GM12878 (cell line): ENCODE data around the gene ELF2. TPM values are rescaled to one million over a fixed set of nuclear protein-coding genes. Genes with fewer than 3 reads are reported as not detected.

Experiments used
- ATAC-seq: fragments of 200-7000 bp; cut with Tn5 transposase; 3 replicates; pipeline ENCODE4 v1.9.1; 2020; ENCODE audit warnings: mild to moderate bottlenecking, moderate library complexity
- BruUV-seq: library from RNA; stranded (reverse); fragments of 400-500 nt; replicated peaks from 2 replicates; lab custom pipeline; 2021; lab: Mats Ljungman, UMichigan
- CTCF ChIA-PET: fragments of 300-600 bp; sonication (Branson Sonifier 250); formaldehyde crosslinking; extraction: SDS; loops from one replicate; lab custom pipeline; 2021; ENCODE audit warnings: inconsistent platforms; lab: Yijun Ruan, JAX
- POLR2A ChIA-PET: fragments of 350-600 bp; formaldehyde crosslinking; extraction: SDS; loops from one replicate; lab custom pipeline; 2021; ENCODE audit warnings: inconsistent platforms; lab: Charles Lee
- RAD21 ChIA-PET: fragments of 300-600 bp; sonication (Branson Sonifier 250); formaldehyde crosslinking; loops from one replicate; lab custom pipeline; 2023; ENCODE audit warnings: antibody characterized with exemption; ENCODE audit not compliant: unreplicated experiment; lab: Charles Lee
- SMC1A ChIA-PET: fragments of 300-600 bp; sonication (Branson Sonifier 250); formaldehyde crosslinking; loops from one replicate; lab custom pipeline; 2023; ENCODE audit not compliant: unreplicated experiment, uncharacterized antibody; lab: Charles Lee
- DNase-seq: peaks from one replicate; pipeline ENCODE4 v3.0.0-alpha.2; 2011; ENCODE audit warnings: low read depth, low spot score
- FAIRE-seq: peaks from 3 replicates; lab custom pipeline; 2011; peaks lifted over from hg19 to GRCh38; lab: Jason Lieb, UNC
- H2AFZ ChIP-seq: 2 replicates; pipeline ENCODE4 v1.6.0; 2011; ENCODE audit warnings: low read depth, low read length, control low read depth; ENCODE audit not compliant: control insufficient read depth
- H3K27ac ChIP-seq: 2 replicates; pipeline ENCODE4 v1.5.1; 2011; ENCODE audit warnings: control low read depth; ENCODE audit not compliant: control insufficient read depth, insufficient read depth
- H3K27me3 ChIP-seq, 2 experiments: replicated peaks in 1 of 2; 2 replicates each; pipeline versions ENCODE4 v1.6.0 to v1.6.1; 2011; ENCODE audit warnings: low read length in 1 of 2; ENCODE audit not compliant: control insufficient read depth in 2 of 2, insufficient read depth in 2 of 2
- H3K36me3 ChIP-seq, 2 experiments: 2 replicates each; pipeline ENCODE4 v1.5.1; 2011; ENCODE audit warnings: low read length in 1 of 2; ENCODE audit not compliant: control insufficient read depth in 2 of 2, insufficient read depth in 2 of 2
- H3K4me1 ChIP-seq: 2 replicates; pipeline ENCODE4 v1.6.1; 2011; ENCODE audit warnings: mild to moderate bottlenecking, low read length, moderate library complexity, mixed read lengths; ENCODE audit not compliant: control insufficient read depth, insufficient read depth
- H3K4me2 ChIP-seq: 2 replicates; pipeline ENCODE4 v1.6.0; 2011; ENCODE audit warnings: control low read depth; ENCODE audit not compliant: control insufficient read depth, insufficient read depth
- H3K4me3 ChIP-seq: fragments of 200-600 bp; sonication (generic); 2 replicates; pipeline ENCODE4 v1.5.1; 2016
- H3K79me2 ChIP-seq: 2 replicates; pipeline ENCODE4 v1.6.0; 2011; ENCODE audit warnings: low read length; ENCODE audit not compliant: control insufficient read depth, insufficient read depth
- H3K9ac ChIP-seq: 2 replicates; pipeline ENCODE4 v1.8.0; 2011; ENCODE audit warnings: low read length, control low read depth, mixed read lengths; ENCODE audit not compliant: control insufficient read depth, insufficient read depth
- H3K9me3 ChIP-seq: replicated peaks from 3 replicates; pipeline ENCODE4 v1.5.1; 2011; ENCODE audit warnings: mild to moderate bottlenecking, low read length; ENCODE audit not compliant: control insufficient read depth, insufficient read depth
- H4K20me1 ChIP-seq: 2 replicates; pipeline ENCODE4 v1.6.0; 2011; ENCODE audit not compliant: control insufficient read depth, insufficient read depth
- CTCF ChIP-seq, 3 experiments: IDR thresholded peaks in 2 of 3; conservative IDR thresholded peaks in 1 of 3; 2 replicates each; pipeline ENCODE4 v1.5.1; 2011; ENCODE audit warnings: low read depth in 3 of 3, low read length in 3 of 3, mild to moderate bottlenecking in 3 of 3, control low read depth in 2 of 3, moderate library complexity in 2 of 3, inconsistent platforms in 1 of 3, mixed read lengths in 1 of 3; ENCODE audit not compliant: control insufficient read depth in 2 of 3, insufficient read depth in 1 of 3; ENCODE audit errors: extremely low read depth in 1 of 3
- MLLT1 ChIP-seq: fragments of 450-650 bp; IDR thresholded peaks from 2 replicates; pipeline ENCODE4 v1.6.1; 2016; ENCODE audit warnings: mild to moderate bottlenecking
- NFIC ChIP-seq: IDR thresholded peaks from 2 replicates; pipeline ENCODE4 v1.6.1; 2012; ENCODE audit warnings: low read depth, mild to moderate bottlenecking, inconsistent platforms, low read length, moderate library complexity
- POLR2AphosphoS5 ChIP-seq: IDR thresholded peaks from 2 replicates; pipeline ENCODE4 v1.6.1; 2011; ENCODE audit warnings: mild to moderate bottlenecking, low read length, inconsistent platforms
- RELA ChIP-seq: fragments of 450-650 bp; IDR thresholded peaks from 2 replicates; pipeline ENCODE4 v1.8.0; 2014; ENCODE audit warnings: borderline replicate concordance; ENCODE audit not compliant: partially characterized antibody
- SMC3 ChIP-seq: IDR thresholded peaks from 2 replicates; pipeline ENCODE4 v1.6.1; 2011; ENCODE audit warnings: low read length, improper control_type of control experiment, borderline replicate concordance
- WGBS: methylation state at CpG from one replicate; pipeline ENCODE4 v1.1.6; 2016; ENCODE audit warnings: low lambda C conversion rate; ENCODE audit not compliant: insufficient replicate concordance, insufficient coverage; ENCODE audit errors: missing lambda C conversion rate; 5-methylcytosine and 5-hydroxymethylcytosine counted together
- in situ Hi-C: fragments of 300-500 bp; cut with MboI; formaldehyde crosslinking; loops from 9 replicates; pipeline ENCODE4 v1.14.3; 2018; ENCODE audit warnings: mixed read lengths
- intact Hi-C: fragments of 100-400 bp; cut with micrococcal nuclease; formaldehyde crosslinking; loops from one replicate; pipeline ENCODE4 v1.14.2; 2022; ENCODE audit not compliant: unreplicated experiment
- polyA plus RNA-seq, 11 experiments: library from polyadenylated mRNA; depleted of rRNA in 4 of 11; unstranded in 6 of 11; stranded (reverse) in 5 of 11; fragments of >200 nt; fragmentation: Nextera tagmentation in 4 of 11; fragmentation: Illumina TruSeq in 1 of 11; extraction: Ambion mirVana in 4 of 11; extraction: Trizol in 1 of 11; gene quantifications; 1 replicate in 1 of 11; 2 replicates in 10 of 11; pipeline versions ENCODE4 v1.2.1 to v1.2.3, GENCODE V29; 2011 to 2016; ENCODE audit warnings: inconsistent platforms in 2 of 11, missing spikeins in 2 of 11, low read depth in 1 of 11
- total RNA-seq, 4 experiments: library from RNA; depleted of rRNA in 3 of 4; stranded (reverse); fragments of >200 nt in 3 of 4; fragmentation: Illumina TruSeq in 1 of 4; extraction: Trizol in 1 of 4; gene quantifications; 2 replicates each; pipeline versions ENCODE4 v1.2.1 to v1.2.3, GENCODE V29; 2013 to 2021
- TF ChIP-seq, protein P1 (sequence below): IDR thresholded peaks from 2 replicates; pipeline ENCODE4 v1.6.1; 2012; ENCODE audit warnings: improper control_type of control experiment, low read depth, low read length; ENCODE audit not compliant: insufficient replicate concordance

Gene ELF2
- total and polyA plus RNA-seq, 10 of the 15 experiments (the other 5 are each of a cell fraction or from before 2014, with no cell fraction given) = 10.5 to 30.1 (median 20.5) TPM

DNA sequence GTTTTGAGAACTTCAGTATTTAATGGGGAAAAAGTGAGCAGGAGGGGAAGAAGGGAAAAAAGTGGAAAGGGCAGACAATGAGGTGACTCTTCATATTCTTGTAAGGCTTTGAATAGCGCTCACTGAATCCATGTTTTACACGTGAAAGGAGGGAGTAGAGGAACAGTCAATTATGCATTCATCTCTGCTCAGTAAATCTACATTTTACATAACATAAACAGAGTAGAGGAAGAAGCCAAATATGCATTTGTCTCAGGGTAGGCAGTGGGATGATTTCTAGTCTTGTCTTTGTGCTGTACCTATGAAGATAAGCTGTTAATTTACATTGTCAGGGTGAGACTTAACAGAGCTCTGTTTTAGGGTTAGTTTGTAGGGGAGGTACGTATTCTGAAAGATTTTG lies 19.4 kb upstream of the ELF2 start:
- no peak for ATAC-seq
- TF ChIP-seq NFIC = no peak
- no peak for TF ChIP-seq CTCF (IDR thresholded peaks at IDR 0.05 in 2 of 3, conservative IDR thresholded peaks at IDR 0.05 in 1 of 3; ENCODE audit: control insufficient read depth in 2 of 3, extremely low read depth in 1 of 3, insufficient read depth in 1 of 3, low read depth in 3 of 3, low read length in 3 of 3)
- no peak for TF ChIP-seq SMC3
- no peak for TF ChIP-seq POLR2AphosphoS5
- TF ChIP-seq MLLT1 = no peak
- TF ChIP-seq, protein P1, sequence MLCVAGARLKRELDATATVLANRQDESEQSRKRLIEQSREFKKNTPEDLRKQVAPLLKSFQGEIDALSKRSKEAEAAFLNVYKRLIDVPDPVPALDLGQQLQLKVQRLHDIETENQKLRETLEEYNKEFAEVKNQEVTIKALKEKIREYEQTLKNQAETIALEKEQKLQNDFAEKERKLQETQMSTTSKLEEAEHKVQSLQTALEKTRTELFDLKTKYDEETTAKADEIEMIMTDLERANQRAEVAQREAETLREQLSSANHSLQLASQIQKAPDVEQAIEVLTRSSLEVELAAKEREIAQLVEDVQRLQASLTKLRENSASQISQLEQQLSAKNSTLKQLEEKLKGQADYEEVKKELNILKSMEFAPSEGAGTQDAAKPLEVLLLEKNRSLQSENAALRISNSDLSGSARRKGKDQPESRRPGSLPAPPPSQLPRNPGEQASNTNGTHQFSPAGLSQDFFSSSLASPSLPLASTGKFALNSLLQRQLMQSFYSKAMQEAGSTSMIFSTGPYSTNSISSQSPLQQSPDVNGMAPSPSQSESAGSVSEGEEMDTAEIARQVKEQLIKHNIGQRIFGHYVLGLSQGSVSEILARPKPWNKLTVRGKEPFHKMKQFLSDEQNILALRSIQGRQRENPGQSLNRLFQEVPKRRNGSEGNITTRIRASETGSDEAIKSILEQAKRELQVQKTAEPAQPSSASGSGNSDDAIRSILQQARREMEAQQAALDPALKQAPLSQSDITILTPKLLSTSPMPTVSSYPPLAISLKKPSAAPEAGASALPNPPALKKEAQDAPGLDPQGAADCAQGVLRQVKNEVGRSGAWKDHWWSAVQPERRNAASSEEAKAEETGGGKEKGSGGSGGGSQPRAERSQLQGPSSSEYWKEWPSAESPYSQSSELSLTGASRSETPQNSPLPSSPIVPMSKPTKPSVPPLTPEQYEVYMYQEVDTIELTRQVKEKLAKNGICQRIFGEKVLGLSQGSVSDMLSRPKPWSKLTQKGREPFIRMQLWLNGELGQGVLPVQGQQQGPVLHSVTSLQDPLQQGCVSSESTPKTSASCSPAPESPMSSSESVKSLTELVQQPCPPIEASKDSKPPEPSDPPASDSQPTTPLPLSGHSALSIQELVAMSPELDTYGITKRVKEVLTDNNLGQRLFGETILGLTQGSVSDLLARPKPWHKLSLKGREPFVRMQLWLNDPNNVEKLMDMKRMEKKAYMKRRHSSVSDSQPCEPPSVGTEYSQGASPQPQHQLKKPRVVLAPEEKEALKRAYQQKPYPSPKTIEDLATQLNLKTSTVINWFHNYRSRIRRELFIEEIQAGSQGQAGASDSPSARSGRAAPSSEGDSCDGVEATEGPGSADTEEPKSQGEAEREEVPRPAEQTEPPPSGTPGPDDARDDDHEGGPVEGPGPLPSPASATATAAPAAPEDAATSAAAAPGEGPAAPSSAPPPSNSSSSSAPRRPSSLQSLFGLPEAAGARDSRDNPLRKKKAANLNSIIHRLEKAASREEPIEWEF = no peak
- TF ChIP-seq RELA = no peak
- H3K27ac ChIP-seq = no peak overlapping the region
- no peak for FAIRE-seq
- intact Hi-C loops = no loop called here
- H3K79me2 ChIP-seq = no peaks in the 10 kb centered on the region
- no peaks in the 10 kb centered on the region for H3K4me1 ChIP-seq
- CTCF ChIA-PET = no interaction called here
- no peak overlapping the region for H2AFZ ChIP-seq
- no peak overlapping the region for H3K9ac ChIP-seq
- 59% methylated on average over 3 of the region's 3 CpGs for WGBS
- DNase-seq = no peak
- no peak overlapping the region for H3K4me2 ChIP-seq
- SMC1A ChIA-PET = no interaction called here
- H3K9me3 ChIP-seq = 0 out of 3 replicates have a peak, but pooled peaks cover 1% of the 10 kb centered on the region
- in situ Hi-C loops = no loop called here
- H3K36me3 ChIP-seq = no peaks in the 10 kb centered on the region
- RAD21 ChIA-PET = no interaction called here
- no TSS peak for BruUV-seq
- peaks cover 0 to 2% of the 10 kb centered on the region in 2 experiments; a peak in 1 of 4 replicates for H3K27me3 ChIP-seq
- POLR2A ChIA-PET = no interaction called here
- H3K4me3 ChIP-seq = no peak overlapping the region
- H4K20me1 ChIP-seq = no peaks in the 10 kb centered on the region
